Stimulated activated naive CD8-positive, alpha-beta T cell treated with anti-CD3 and anti-CD28 coated beads, Interleukin-15, amount 100 ng/mL, for 72 hours (primary cell): ENCODE results near the gene PYCARD.
"Not testable (repeated sequence)": the region's sequence is repeated elsewhere in the genome, so short reads cannot be mapped to it uniquely, and the experiment has no call there.

Experiments
- ATAC-seq: fragments of 150-1000 bp; cut with Tn5 transposase; 2 replicates; pipeline ENCODE4 v1.10.0; 2021; ENCODE audit warnings: mild to moderate bottlenecking, moderate library complexity
- DNase-seq, 2 donors: peaks; one replicate each; pipeline ENCODE4 v3.0.0; 2021 to 2022
- H3K27ac Mint-ChIP-seq, 2 donors: one replicate each; pipeline ENCODE4 v1.8.0; 2022; ENCODE audit warnings: mild to moderate bottlenecking in 2 of 2, mixed read lengths in 2 of 2, moderate library complexity in 2 of 2
- H3K27me3 Mint-ChIP-seq: one replicate; pipeline ENCODE4 v1.8.0; 2022; ENCODE audit warnings: mixed read lengths
- H3K4me1 Mint-ChIP-seq: one replicate; pipeline ENCODE4 v1.8.0; 2022; ENCODE audit warnings: mild to moderate bottlenecking, mixed read lengths
- H3K4me3 Mint-ChIP-seq, 2 donors: one replicate each; pipeline ENCODE4 v1.8.0; 2022; ENCODE audit warnings: mild to moderate bottlenecking in 2 of 2, mixed read lengths in 2 of 2, moderate library complexity in 1 of 2
- H3K9me3 Mint-ChIP-seq, 2 donors: one replicate each; pipeline ENCODE4 v1.8.0; 2022; ENCODE audit warnings: mixed read lengths in 2 of 2

PYCARD gene

GRCh38 chr16:31200111-31200510 is 2.4 kb downstream of the PYCARD start:
- H3K4me1 Mint-ChIP-seq, result peaks cover 63% of the 10 kb centered on the region
- ATAC-seq, H3K9me3 Mint-ChIP-seq, H3K27me3 Mint-ChIP-seq, H3K4me3 Mint-ChIP-seq, DNase-seq: not testable (repeated sequence)
- H3K27ac Mint-ChIP-seq, result peak overlapping the region; percentile 6 to 69

- Mint-ChIP-seq H3K4me1 (peaks cover 67% of the 10 kb centered on the region), H3K27ac (peak overlapping the region; percentile 6 to 15), H3K4me3 (no peak overlapping the region), H3K27me3 (no peaks in the 10 kb centered on the region), H3K9me3 (no peaks in the 10 kb centered on the region)
- ATAC-seq (no peak), DNase-seq (no peak)
These were observed 3.0 kb downstream of the PYCARD start for GRCh38 chr16:31199430-31200041.

- Mint-ChIP-seq H3K4me1 (peaks cover 74% of the 10 kb centered on the region), H3K27ac (peak overlapping the region in 1 of 2 donors; percentile 91), H3K27me3 (no peaks in the 10 kb centered on the region), H3K9me3 (no peaks in the 10 kb centered on the region), H3K4me3 (no peak overlapping the region)
- no peak for DNase-seq
- no peak for ATAC-seq
These were observed 4.2 kb downstream of the PYCARD start for GRCh38 chr16:31198207-31198882.

- Mint-ChIP-seq H3K27ac (peak overlapping the region in 1 of 2 donors; percentile 94), H3K4me1 (peaks cover 73% of the 10 kb centered on the region), H3K4me3 (no peak overlapping the region), H3K9me3 (no peaks in the 10 kb centered on the region), H3K27me3 (no peaks in the 10 kb centered on the region)
- no peak for DNase-seq
- ATAC-seq, result no peak
These were observed 6.1 kb downstream of the PYCARD start for GRCh38 chr16:31196324-31197088.

GRCh38 chr16:31195861-31196260 is 6.7 kb downstream of the PYCARD start:
- Mint-ChIP-seq H3K4me1 (peaks cover 73% of the 10 kb centered on the region), H3K27ac (peak overlapping the region in 1 of 2 donors; percentile 94)
- DNase-seq, H3K9me3 Mint-ChIP-seq, H3K4me3 Mint-ChIP-seq, ATAC-seq, H3K27me3 Mint-ChIP-seq: not testable (repeated sequence)

GRCh38 chr16:31194898-31195297 is 7.7 kb downstream of the PYCARD start:
- no peak for ATAC-seq
- DNase-seq, result no peak
- Mint-ChIP-seq H3K4me3 (no peak overlapping the region), H3K27me3 (no peaks in the 10 kb centered on the region), H3K27ac (no peak overlapping the region), H3K4me1 (peaks cover 75% of the 10 kb centered on the region), H3K9me3 (no peaks in the 10 kb centered on the region)

GRCh38 chr16:31193874-31194273 is 8.7 kb downstream of the PYCARD start:
- Mint-ChIP-seq H3K27ac (peak overlapping the region in 1 of 2 donors; percentile 64), H3K27me3 (no peaks in the 10 kb centered on the region), H3K4me3 (no peak overlapping the region), H3K4me1 (peaks cover 75% of the 10 kb centered on the region), H3K9me3 (no peaks in the 10 kb centered on the region)
- ATAC-seq (no peak), DNase-seq (no peak)

GRCh38 chr16:31192856-31193642 is 9.5 kb downstream of the PYCARD start:
- H3K27ac Mint-ChIP-seq, result peak overlapping the region; percentile 33 to 64
- no peak for DNase-seq
- no peaks in the 10 kb centered on the region for H3K9me3 Mint-ChIP-seq
- no peaks in the 10 kb centered on the region for H3K27me3 Mint-ChIP-seq
- H3K4me1 Mint-ChIP-seq, result peaks cover 76% of the 10 kb centered on the region
- H3K4me3 Mint-ChIP-seq, result no peak overlapping the region
- ATAC-seq, result no peak

- Mint-ChIP-seq H3K4me3 (no peak overlapping the region), H3K4me1 (peaks cover 84% of the 10 kb centered on the region), H3K9me3 (no peaks in the 10 kb centered on the region), H3K27ac (peak overlapping the region; percentile 21 to 91), H3K27me3 (no peaks in the 10 kb centered on the region)
- DNase-seq (no peak), ATAC-seq (no peak)
These were observed 10.7 kb downstream of the PYCARD start for GRCh38 chr16:31191697-31192428.

- Mint-ChIP-seq H3K9me3 (no peaks in the 10 kb centered on the region), H3K4me3 (peak overlapping the region in 1 of 2 donors; percentile 45), H3K27ac (peak overlapping the region; percentile 34 to 91), H3K27me3 (no peaks in the 10 kb centered on the region), H3K4me1 (peaks cover 88% of the 10 kb centered on the region)
- ATAC-seq, result no peak
- DNase-seq, result no peak
These were observed 11.6 kb downstream of the PYCARD start for GRCh38 chr16:31190818-31191444.

- H3K4me3 Mint-ChIP-seq, result peak overlapping the region in 1 of 2 donors; percentile 51
- DNase-seq, result no peak
- peaks cover 93% of the 10 kb centered on the region for H3K4me1 Mint-ChIP-seq
- ATAC-seq, result no peak
- H3K9me3 Mint-ChIP-seq, result no peaks in the 10 kb centered on the region
- H3K27me3 Mint-ChIP-seq, result no peaks in the 10 kb centered on the region
- H3K27ac Mint-ChIP-seq, result peak overlapping the region in 1 of 2 donors; percentile 94
These were observed 12.5 kb downstream of the PYCARD start for GRCh38 chr16:31190061-31190460.

- no peaks in the 10 kb centered on the region for H3K27me3 Mint-ChIP-seq
- DNase-seq, result no peak
- peak overlapping the region in 1 of 2 donors; percentile 1 for H3K4me3 Mint-ChIP-seq
- H3K4me1 Mint-ChIP-seq, result peaks cover 96% of the 10 kb centered on the region
- H3K27ac Mint-ChIP-seq, result peak overlapping the region; percentile 72 to 85
- ATAC-seq, result no peak
- no peaks in the 10 kb centered on the region for H3K9me3 Mint-ChIP-seq
These were observed 13.2 kb downstream of the PYCARD start for GRCh38 chr16:31189412-31189778.

GRCh38 chr16:31188450-31189411 is 13.8 kb downstream of the PYCARD start:
- H3K9me3 Mint-ChIP-seq, result no peaks in the 10 kb centered on the region
- H3K4me1 Mint-ChIP-seq, result peaks cover 96% of the 10 kb centered on the region
- peak overlapping the region; percentile 72 to 85 for H3K27ac Mint-ChIP-seq
- H3K4me3 Mint-ChIP-seq, result no peak overlapping the region
- no peaks in the 10 kb centered on the region for H3K27me3 Mint-ChIP-seq
- DNase-seq (no peak), ATAC-seq (no peak)

- Mint-ChIP-seq H3K27ac (peak overlapping the region in 1 of 2 donors; percentile 96), H3K9me3 (no peaks in the 10 kb centered on the region), H3K4me1 (peaks cover 99% of the 10 kb centered on the region), H3K4me3 (no peak overlapping the region), H3K27me3 (no peaks in the 10 kb centered on the region)
- ATAC-seq (no peak), DNase-seq (no peak)
These were observed 14.8 kb downstream of the PYCARD start for GRCh38 chr16:31187808-31188189.
